ENCODE measurements around the gene SGPL1.

Gene SGPL1

DNA sequence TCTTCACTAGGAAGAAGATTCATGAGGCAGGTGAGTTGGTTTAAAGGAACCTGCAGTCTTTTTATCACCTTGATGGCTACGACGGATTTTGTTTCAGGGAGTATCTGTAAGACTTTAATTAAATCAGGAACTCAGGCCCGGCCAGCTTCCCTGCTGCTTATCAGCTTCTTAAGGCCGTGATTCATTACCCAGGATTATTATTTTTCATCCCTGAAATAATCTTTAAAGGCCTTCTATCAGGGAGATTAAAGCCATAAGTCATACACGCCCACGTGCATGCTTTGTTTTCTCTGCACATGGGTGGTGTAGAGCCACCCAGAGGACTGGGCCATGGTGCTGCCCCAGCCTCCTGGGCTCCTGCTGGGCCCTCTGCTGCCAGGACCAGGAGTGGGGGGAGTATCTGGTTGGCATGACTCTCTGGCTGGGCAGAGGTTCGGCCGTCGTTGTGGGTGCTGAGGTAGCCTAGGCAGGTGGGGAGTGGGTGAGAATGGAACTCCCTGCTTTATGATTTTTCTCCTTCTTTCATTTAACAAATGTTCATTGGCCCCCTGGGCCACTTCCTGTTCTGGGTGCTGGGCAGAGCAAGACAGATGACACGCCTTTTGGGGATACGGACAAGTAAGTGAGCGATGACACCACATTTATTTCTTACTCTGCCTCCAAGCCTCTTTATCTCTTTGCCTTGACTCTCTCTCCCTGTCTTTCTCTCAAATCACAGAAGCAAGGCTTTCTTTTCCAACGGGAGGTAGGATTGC lies 111.6 kb downstream of the SGPL1 start:
- no peak for DNase-seq

DNA sequence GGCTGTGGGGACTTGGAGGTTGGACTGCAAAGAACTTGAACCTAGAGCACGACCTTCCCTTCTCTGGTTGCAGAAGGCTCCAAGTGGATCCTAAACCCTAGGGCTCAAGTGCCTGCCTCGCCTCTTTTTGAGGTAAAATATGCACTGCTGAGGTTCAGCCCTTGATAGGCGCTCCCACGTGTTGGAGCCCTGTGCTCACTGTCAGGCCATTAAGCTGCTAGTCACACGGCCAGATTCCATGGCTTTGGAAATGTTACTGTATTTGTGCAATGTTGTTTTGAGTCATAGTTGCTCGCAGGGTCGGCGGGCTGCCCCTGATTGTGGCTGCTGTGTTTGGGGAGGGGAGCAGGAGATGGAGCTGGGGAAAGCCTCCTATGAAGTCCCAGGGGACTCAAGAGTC lies 112.4 kb downstream of the SGPL1 start:
- no peak for DNase-seq

DNA sequence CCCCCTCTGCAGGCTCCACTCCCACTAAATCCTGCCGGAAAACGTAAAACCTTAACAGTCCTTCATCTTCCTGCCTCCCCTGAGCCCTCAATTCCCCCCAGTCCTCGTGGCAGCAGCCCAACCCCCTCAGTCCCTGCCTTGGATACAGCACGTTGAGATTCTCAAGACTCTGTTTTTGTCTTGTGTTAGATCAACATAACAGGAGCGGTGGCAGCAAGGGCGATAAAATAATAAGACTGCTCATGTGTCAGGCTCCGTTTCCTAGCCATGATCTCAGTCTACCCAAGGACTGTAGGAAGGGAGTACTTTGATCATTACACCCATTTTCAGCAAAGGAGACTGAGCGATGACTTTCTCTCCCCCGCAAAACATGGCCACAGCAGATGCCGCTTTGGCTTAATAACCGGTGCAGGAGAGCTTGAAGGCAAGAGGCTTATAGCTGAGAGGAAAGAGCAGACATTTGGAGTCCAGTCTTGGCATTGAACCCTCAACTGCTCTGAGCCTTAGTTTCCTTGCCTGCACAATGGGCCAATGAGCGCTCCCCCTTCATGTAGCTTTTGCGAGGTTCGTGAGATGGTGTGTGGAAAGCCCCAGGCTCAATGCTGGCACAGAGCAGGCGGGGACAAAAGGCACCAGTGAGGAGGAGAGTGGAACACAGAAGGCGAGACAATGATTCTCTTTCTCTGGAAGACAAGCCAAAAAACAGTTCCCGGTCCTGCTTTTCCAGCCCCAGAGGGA lies 114.7 kb downstream of the SGPL1 start:
- no peak for DNase-seq

All from activated CD4-positive, alpha-beta T cell treated with anti-CD3 and anti-CD28 coated beads, Interleukin-10, Interleukin-2, amounts not matched to agents 100 ng/mL and 50 ng/mL, durations not matched to agents 16 hours and 8 hours (primary cell).